Ureter (tissue), 1 donor: ENCODE data around the gene SPDYE6. TPM values are rescaled to one million over a fixed set of nuclear protein-coding genes. Genes with fewer than 3 reads are reported as not detected.
"Not testable (repeated sequence)": the region's sequence is repeated elsewhere in the genome, so short reads cannot be mapped to it uniquely, and the experiment has no call there.

Experiments
- DNase-seq: peaks from one replicate; pipeline ENCODE4 v3.0.0-alpha.2; 2020; ENCODE audit warnings: low spot score
- total RNA-seq: library from RNA; stranded (reverse); gene quantifications from one replicate; pipeline ENCODE4 v1.2.4, GENCODE V29; 2023
- donor health status: DM: yes; HTN: yes; CAD: no.

The SPDYE6 gene
- total RNA-seq: not detected

- not testable (repeated sequence) for DNase-seq
Measured at GRCh38 chr7:102356344-102356743, at the start of gene SPDYE6. TSS of gene SPDYE6 (minus strand) at chr7:102356444. CDS start at chr7:102356023, 421 bp downstream.

- not testable (repeated sequence) for DNase-seq
Measured at GRCh38 chr7:102404862-102405188, 48.6 kb upstream of the SPDYE6 start.

DNA sequence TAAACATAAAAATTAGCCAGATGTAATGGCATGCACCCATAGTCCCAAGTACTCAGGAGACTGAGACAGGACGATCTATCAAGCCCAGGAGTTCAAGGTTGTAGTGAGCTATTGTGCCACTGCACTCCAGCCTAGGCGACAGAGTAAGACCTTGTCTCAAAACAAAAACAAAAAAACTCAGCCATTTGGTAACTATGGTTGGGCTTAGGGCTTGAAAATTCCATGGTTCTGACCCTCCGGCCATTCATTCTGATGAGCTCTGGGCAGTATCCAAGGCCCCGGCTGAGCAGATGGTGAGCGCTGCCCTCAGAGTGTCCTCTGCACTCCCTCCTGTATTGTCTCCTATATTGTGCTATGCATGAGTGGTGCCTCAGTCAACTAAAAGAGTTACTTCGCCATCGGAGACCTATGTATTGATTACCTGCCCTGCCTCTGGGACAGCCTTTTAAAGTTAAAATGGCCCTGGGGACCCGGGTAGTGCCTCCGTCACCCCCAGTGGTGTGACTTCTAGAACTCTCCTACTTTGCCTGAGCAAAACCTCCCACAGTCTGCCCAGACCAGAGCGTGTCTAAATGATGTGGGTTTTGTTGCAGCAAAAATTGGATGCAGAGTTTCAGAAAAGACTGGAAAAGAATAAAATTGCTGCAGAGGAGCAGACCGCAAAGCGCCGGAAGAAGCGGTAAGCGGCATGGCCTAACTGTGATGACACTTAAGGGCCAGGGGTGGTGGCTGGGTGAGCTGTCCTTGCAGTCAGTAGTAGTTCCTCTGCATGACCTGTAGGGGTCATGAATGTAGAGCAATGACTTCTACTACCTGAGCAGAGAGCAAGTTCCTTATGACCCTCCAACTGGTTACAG, 48.0 kb upstream of the SPDYE6 start:
- no peak for DNase-seq

- no peak for DNase-seq
Measured at GRCh38 chr7:102403563-102403962, 47.3 kb upstream of the SPDYE6 start.

GRCh38 chr7:102400360-102400759, 44.1 kb upstream of the SPDYE6 start:
- no peak for DNase-seq

DNA sequence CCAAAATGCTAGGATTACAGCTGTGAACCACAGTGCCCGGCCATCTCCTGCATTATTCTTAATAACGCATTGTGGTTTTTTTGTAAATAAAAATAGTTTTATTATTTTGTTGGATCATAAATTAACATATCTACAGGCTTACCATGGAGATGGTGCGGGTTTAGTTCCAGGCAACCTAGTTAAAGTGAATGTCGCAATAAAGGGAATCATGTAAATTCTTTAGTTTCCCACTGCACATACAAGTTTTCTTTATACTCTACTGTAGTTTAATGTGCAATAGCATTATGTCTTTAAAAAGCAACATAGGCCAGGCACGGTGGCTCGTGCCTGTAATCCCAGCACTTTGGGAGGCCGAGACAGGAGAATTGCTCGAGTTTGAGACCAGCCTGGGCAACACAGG, 42.3 kb upstream of the SPDYE6 start:
- DNase-seq: no peak

DNA sequence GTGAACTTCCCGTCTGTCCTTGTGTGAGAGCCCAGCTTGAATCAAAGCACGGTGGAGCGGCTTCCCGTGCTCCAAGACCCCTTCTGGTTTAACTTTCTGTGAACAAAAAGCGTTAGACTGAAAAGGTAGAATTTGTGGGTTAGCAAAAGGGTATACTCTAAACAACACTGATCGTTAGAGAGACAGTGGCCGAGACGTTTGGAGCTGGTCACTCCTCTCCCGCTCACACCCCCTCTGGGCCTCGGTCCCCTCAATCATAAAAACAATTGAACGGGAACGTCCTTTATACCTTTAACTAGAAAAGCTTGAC, 40.4 kb upstream of the SPDYE6 start:
- no peak for DNase-seq

DNA sequence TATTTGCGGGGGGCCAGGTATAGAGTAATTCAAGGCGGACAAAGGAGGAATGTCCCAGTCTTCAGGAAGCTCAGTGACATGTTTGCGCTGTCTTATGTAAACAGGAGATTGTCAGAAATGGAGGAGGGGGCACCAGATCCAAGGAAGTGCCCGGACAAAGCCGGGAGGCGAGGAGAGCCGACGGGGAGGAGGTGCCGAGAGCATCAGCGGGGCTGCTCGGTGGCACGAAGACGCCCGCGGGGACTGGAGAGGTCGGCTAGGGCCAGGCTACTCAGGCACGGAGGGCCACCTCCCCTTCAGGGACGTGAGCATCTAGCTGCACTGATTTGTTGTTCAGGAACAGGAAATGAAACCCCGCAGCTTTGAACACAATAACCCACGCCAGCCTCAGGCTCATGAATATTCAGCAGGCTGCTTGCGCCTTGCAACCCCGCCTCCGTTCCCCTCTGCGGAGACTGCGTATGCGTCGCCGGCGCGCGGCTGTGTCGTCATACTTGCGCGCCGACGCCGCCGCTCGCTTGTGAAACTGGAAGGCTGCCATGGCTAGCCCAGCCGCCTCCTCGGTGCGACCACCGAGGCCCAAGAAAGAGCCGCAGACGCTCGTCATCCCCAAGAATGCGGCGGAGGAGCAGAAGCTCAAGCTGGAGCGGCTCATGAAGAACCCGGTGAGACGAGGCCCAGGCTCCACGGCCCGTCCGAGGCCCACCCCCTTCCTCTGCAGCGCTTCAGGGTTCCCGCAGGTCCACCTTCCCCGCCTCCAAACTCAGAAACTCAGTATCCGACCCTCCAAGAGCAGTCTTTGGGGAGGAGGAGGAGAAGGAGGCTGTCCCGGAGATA, 39.8 kb upstream of the SPDYE6 start, which contains the start of gene PRKRIP1:
TSS of gene PRKRIP1 (plus strand) at position 491 of the 837 bp plus-strand sequence. CDS start at position 540, 49 bp downstream.
- peak; percentile 87 for DNase-seq

DNA sequence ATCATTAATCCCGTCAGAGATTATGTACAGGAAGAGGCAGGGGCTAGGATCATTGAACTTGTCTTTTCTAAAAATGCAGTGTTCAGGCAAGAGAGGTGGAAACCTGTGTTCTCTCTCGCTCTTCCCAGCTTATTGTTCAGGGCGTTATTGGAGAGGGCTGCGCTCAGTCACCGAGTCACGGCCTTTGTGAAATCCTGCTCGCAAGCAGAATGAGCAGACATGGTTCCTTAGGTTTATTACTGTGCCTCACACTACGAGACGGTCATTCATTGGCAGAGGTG, 39.3 kb upstream of the SPDYE6 start:
- no peak for DNase-seq

DNA sequence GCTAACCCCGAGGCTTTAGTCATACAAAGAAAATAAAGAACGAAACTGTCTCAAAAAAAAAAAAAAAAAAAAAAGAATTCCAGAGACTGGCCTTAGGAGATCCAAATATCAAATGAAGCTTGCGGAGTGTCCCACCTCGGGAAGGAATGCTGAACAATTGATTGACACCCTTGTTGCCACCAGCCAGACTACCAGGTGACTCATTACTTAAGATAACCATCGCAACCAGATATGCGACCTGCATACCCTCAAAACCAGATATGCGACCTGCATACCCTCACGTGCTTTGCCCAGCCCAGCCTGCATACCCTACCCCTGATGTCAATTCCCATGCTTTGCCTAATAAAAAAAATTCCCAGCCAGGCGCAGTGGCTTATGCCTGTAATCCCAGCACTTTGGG, 37.2 kb upstream of the SPDYE6 start:
- DNase-seq: peak; percentile 44

- DNase-seq: no peak
Measured at GRCh38 chr7:102392330-102392729, 36.1 kb upstream of the SPDYE6 start.

- peak; percentile 82 for DNase-seq
Measured at GRCh38 chr7:102390697-102391484, 34.6 kb upstream of the SPDYE6 start.

- no peak for DNase-seq
Measured at GRCh38 chr7:102389810-102390209, 33.6 kb upstream of the SPDYE6 start.

- DNase-seq: no peak
Measured at GRCh38 chr7:102387064-102387463, 30.8 kb upstream of the SPDYE6 start.

DNA sequence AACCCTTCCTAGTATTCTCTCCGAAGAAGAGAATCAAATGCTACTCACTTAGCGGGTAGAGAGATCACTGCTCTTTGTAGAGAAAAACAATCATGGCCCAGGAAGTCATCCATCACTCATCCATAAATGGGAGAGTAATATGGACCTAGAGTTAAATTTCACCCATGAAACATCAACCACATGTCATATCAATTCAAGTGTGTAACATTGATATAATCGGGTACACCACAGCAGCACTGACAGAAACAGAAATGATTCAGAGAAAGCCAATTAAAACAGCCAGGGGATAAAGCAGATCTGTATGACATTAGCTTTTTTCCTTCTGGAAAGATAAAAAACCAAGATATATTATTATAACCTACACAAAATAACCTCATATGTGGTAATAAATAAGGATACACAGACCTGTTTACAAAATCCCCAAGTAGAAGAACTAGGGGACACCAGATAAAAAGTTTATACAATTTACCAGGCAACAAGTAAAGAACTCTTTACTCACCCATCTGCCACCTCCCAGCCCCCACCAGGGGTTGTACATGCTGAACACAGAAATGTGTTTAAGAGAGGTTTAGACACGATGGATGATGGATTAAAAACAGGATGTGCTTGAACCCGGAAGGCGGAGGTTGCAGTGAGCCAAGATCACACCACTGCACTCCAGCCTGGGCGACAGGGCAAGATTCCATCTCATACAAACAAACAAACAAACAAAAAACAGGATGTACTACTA, 25.6 kb upstream of the SPDYE6 start:
- DNase-seq: not testable (repeated sequence)

DNA sequence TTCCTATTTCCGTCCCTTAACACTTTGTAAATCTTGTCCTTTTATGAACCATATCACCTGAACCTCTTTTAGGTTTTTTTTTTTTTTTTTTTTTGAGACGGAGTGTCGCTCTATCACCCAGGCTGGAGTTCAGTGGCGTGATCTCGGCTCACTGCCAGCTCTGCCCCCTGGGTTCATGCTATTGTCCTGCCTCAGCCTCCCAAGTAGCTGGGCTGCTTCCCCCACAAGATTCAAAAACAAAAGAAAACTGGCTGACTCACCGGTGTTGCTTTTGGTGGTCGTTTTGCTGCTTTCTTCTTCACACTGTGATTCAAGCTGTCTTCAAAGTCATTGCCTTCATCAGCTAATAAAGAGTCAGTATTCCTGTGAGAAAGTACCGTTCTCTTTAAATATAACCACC, 24.6 kb upstream of the SPDYE6 start:
- not testable (repeated sequence) for DNase-seq

- no peak for DNase-seq
Measured at GRCh38 chr7:102376964-102377466, 20.8 kb upstream of the SPDYE6 start.

DNA sequence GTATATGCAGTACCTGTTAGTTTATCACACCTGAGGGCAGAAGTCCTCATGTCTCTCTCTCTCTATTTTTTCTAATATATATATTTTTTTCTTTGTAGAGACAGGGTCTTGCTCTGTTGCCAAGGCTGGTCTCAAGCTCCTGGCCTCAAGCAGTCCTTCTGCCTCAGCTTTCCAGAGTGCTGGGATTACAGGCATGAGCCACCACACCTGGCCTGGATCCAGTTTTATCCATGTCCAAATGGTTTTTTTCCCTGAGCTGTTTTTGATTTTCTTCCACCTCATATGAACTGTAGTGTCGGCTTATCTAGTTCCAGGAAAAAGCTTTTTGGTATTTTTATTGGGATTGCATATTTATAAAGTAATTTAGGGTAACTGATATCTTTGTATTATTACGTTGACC, 16.6 kb upstream of the SPDYE6 start:
- DNase-seq: not testable (repeated sequence)

GRCh38 chr7:102370038-102370437, 13.8 kb upstream of the SPDYE6 start:
- DNase-seq: not testable (repeated sequence)

DNA sequence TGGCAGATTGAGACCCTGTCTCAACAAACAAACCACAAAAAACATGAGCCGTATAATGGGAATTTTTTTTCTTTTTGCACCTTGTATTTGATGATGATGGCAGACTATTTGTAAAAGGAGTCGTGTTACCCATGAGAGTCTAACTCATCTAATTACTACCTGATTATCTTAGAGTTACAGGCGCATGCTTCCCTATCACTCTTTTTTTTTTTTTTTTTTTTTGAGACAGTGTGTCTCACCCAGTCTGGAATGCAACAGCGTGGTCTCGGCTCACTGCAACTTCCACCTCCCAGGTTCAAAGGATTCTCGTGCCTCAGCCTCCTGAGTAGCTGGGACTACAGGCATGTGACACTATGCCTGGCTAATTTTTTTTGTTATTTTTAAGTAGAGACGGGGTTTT, 9.1 kb upstream of the SPDYE6 start:
- DNase-seq: not testable (repeated sequence)

GRCh38 chr7:102364394-102364886, 8.2 kb upstream of the SPDYE6 start:
- not testable (repeated sequence) for DNase-seq
